ENCODE data around the gene COL24A1.

- TF ChIP-seq CTCF (IDR thresholded peaks at IDR 0.05; ENCODE audit: low read length) = no peak
- no peak for TF ChIP-seq EZH2 (IDR thresholded peaks at IDR 0.05; ENCODE audit: borderline replicate concordance, low read length)
Observed at GRCh38 chr1:85938829-85939228, 217.7 kb downstream of the COL24A1 start.

All from OCI-LY1 (cell line).